ENCODE measurements around the gene SNRNP25.

- TF ChIP-seq, protein P1, sequence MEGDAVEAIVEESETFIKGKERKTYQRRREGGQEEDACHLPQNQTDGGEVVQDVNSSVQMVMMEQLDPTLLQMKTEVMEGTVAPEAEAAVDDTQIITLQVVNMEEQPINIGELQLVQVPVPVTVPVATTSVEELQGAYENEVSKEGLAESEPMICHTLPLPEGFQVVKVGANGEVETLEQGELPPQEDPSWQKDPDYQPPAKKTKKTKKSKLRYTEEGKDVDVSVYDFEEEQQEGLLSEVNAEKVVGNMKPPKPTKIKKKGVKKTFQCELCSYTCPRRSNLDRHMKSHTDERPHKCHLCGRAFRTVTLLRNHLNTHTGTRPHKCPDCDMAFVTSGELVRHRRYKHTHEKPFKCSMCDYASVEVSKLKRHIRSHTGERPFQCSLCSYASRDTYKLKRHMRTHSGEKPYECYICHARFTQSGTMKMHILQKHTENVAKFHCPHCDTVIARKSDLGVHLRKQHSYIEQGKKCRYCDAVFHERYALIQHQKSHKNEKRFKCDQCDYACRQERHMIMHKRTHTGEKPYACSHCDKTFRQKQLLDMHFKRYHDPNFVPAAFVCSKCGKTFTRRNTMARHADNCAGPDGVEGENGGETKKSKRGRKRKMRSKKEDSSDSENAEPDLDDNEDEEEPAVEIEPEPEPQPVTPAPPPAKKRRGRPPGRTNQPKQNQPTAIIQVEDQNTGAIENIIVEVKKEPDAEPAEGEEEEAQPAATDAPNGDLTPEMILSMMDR (IDR thresholded peaks at IDR 0.05; ENCODE audit: control extremely low read depth in 1 of 3, insufficient read depth in 1 of 3, low read depth in 1 of 3, low read length in 3 of 3), result no peak
- no peak for TF ChIP-seq CEBPB (IDR thresholded peaks at IDR 0.05; ENCODE audit: low read depth, low read length)
- no peak for TF ChIP-seq EP300 (IDR thresholded peaks at IDR 0.05; ENCODE audit: borderline replicate concordance in 1 of 2, low read depth in 2 of 2, low read length in 2 of 2)
- TF ChIP-seq YY1 (IDR thresholded peaks at IDR 0.05; ENCODE audit: low read depth, low read length), result no peak
- TF ChIP-seq, protein P2, sequence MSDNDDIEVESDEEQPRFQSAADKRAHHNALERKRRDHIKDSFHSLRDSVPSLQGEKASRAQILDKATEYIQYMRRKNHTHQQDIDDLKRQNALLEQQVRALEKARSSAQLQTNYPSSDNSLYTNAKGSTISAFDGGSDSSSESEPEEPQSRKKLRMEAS (IDR thresholded peaks at IDR 0.05), result peak; percentile 89
- no peak for TF ChIP-seq SP4 (IDR thresholded peaks at IDR 0.05; ENCODE audit: low read length)
- no peak; a peak in 1 of 3 replicates for TF ChIP-seq POLR2A (IDR thresholded peaks at IDR 0.05; ENCODE audit: control extremely low read depth in 1 of 2, low read depth in 2 of 2, low read length in 2 of 2)
- no peak for TF ChIP-seq CBX5 (IDR thresholded peaks at IDR 0.05; ENCODE audit: low read depth, low read length)
- TF ChIP-seq, protein P3, sequence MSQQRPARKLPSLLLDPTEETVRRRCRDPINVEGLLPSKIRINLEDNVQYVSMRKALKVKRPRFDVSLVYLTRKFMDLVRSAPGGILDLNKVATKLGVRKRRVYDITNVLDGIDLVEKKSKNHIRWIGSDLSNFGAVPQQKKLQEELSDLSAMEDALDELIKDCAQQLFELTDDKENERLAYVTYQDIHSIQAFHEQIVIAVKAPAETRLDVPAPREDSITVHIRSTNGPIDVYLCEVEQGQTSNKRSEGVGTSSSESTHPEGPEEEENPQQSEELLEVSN (IDR thresholded peaks at IDR 0.05), result peak; percentile 43; the same call in 1 of the 2 replicates
- no peak for TF ChIP-seq SRF (IDR thresholded peaks at IDR 0.05; ENCODE audit: low read depth, low read length)
- TF ChIP-seq SIRT6 (IDR thresholded peaks at IDR 0.05; ENCODE audit: low read length), result no peak
Measured at GRCh38 chr16:77807-78443, 24.3 kb downstream of the SNRNP25 start, which contains the start of gene MPG.
